ENCODE results near the gene UBQLN3. TPM values are rescaled to one million over a fixed set of nuclear protein-coding genes. Genes with fewer than 3 reads are reported as not detected.

UBQLN3 gene
- total RNA-seq, 2 experiments from 2014 or later, result not detected

DNA sequence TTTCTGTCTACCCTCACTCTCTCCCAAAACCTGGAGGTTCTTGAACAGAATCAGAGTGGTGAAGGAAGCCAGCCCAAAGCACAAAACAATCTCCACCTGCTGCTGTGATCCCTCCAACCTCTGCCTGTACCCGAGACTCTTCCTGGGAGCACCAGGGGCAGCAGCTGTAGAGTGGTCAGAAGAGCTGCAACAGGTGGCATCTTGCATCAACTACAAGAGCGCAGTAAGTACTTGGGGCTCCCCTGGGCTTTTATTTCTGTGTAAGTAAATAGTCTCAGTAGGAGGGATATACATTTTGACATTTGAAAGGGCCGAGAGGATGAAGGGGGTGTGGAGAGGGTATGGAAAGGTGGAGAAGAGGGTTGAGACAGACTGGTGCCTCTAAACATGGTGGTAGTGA lies 15.0 kb upstream of the UBQLN3 start:
- Mint-ChIP-seq H3K36me3 (ENCODE audit: low read depth) (no peaks in the 10 kb centered on the region), H3K9me3 (no peaks in the 10 kb centered on the region), H3K4me1 (no peaks in the 10 kb centered on the region), H3K4me3 (no peak overlapping the region), H3K27me3 (no peaks in the 10 kb centered on the region), H3K27ac (no peak overlapping the region)
- DNase-seq, result no peak
- POLR2A ChIA-PET, result no interaction called here
- CTCF ChIA-PET, result no interaction called here

DNA sequence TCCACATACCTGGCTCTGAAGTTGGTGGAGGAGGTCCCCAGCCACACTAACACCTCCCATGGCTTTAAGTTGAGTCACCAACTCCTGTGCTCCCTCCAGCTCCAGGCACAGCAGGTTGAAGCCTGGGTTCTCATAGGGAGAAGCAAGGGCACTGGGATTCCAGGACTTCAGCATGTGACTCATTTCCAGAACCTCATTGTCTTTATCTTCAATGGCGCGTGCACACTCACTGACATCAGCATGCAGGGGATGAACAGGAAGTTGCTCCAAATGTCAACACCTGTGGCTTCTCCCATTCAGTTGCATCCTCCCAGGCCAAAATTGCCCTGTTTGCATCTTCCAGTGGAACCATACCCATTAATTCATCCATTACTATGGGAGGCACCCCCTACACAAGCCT lies 12.6 kb upstream of the UBQLN3 start:
- no peak for DNase-seq
- H3K27me3 Mint-ChIP-seq, result no peaks in the 10 kb centered on the region
- no peak overlapping the region for H3K27ac Mint-ChIP-seq
- H3K9me3 Mint-ChIP-seq, result no peaks in the 10 kb centered on the region
- CTCF ChIA-PET, result no interaction called here
- no peak overlapping the region for H3K4me3 Mint-ChIP-seq
- H3K36me3 Mint-ChIP-seq (ENCODE audit: low read depth), result no peaks in the 10 kb centered on the region
- POLR2A ChIA-PET, result no interaction called here
- H3K4me1 Mint-ChIP-seq, result no peaks in the 10 kb centered on the region

DNA sequence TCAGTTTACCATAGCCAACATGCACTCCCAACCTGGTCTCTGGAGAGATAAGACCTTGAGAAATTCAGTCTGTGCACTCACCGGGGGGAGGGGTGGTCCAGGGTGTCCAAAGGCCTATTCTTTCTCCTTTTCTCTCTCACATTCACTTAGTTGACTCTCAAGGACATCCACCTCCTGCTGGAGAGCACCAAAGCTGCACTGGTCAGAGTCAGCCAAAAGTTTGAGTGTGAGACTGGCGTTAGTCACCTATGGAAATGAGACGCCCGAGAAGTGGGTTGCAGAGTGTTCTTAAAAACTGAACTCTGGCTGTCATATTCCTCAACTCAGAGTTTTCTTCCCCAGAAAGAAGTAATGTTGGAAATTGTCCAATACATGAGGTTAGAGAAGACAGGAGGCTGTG lies 11.8 kb upstream of the UBQLN3 start:
- Mint-ChIP-seq H3K27ac (no peak overlapping the region), H3K36me3 (ENCODE audit: low read depth) (no peaks in the 10 kb centered on the region), H3K4me3 (no peak overlapping the region), H3K9me3 (no peaks in the 10 kb centered on the region), H3K4me1 (no peaks in the 10 kb centered on the region), H3K27me3 (no peaks in the 10 kb centered on the region)
- ChIA-PET POLR2A (no interaction called here), CTCF (interaction anchor here (0.7 kb wide), 1 partner anchor 66 kb away, joined by 4 read pairs; no protein-coding TSS in a partner anchor)
- DNase-seq, result no peak

DNA sequence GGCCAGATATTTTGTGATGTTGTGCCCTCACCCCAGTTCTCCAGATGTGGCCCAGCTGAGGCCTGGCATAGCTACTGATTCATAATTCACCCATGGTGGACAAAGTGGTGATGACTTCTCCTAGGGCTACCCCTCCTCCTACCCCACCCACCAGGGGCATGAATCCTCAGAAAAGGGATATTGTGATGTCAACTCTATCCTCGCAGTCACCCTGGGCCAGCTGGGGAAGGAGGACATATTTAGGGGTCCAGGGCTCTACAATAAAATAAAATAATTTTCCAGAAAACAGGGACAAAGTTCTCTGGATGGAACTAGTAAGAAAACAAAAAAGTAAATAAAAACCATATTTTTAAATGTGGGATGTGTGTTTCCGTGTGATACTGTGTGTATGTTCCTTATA lies 6.8 kb upstream of the UBQLN3 start, which contains the start of gene UBQLNL:
Gene UBQLNL (minus strand): TSS at position 101 of the 400 bp plus-strand sequence. CDS start 258 bp downstream, outside the sequence.
- no peak within 1 kb of the TSS for H3K4me3 Mint-ChIP-seq
- ChIA-PET CTCF (interaction anchor here (1.0 to 2.3 kb wide), 2 partner anchors 9 to 11 kb away, joined by 3 to 6 read pairs; no protein-coding TSS in a partner anchor), POLR2A (no interaction called here)
- DNase-seq, result no peak
- no peaks in the 10 kb centered on the region for H3K36me3 Mint-ChIP-seq (ENCODE audit: low read depth)
- no peaks in the 10 kb centered on the region for H3K4me1 Mint-ChIP-seq
- no peaks in the 10 kb centered on the region for H3K27me3 Mint-ChIP-seq
- no peak within 1 kb of the TSS for H3K27ac Mint-ChIP-seq
- H3K9me3 Mint-ChIP-seq, result no peaks in the 10 kb centered on the region

GRCh38 chr11:5514841-5515240 lies 5.1 kb upstream of the UBQLN3 start:
- Mint-ChIP-seq H3K4me1 (no peaks in the 10 kb centered on the region), H3K27ac (no peak overlapping the region), H3K27me3 (peaks cover 5% of the 10 kb centered on the region), H3K9me3 (no peaks in the 10 kb centered on the region), H3K36me3 (ENCODE audit: low read depth) (no peaks in the 10 kb centered on the region), H3K4me3 (no peak overlapping the region)
- CTCF ChIA-PET, result interaction anchor here (2.3 kb wide), 1 partner anchor 9 kb away, joined by 6 read pairs; no protein-coding TSS in a partner anchor
- POLR2A ChIA-PET, result no interaction called here
- no peak for DNase-seq

DNA sequence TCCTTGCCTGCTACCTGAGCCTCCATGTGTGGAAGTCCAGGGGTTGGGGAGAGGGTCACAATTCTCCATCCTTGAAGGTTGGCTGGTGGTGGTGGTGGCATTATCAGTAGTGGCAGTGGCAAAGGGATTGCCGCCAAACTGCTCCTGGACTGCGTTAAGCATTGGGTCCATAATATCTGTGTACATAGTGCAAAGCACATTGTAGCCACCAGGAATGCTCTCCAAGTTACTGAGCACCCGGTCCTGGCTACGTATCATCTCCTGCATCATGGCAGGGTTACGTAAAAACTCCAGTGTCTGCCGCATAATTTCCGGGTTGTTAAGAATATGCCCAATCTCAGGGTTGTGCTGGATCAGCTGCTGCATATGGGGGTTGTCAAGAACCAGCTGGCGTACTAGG lies 1.2 kb downstream of the UBQLN3 start:
- no peak for DNase-seq
- no peak overlapping the region for H3K27ac Mint-ChIP-seq
- ChIA-PET CTCF (no interaction called here), POLR2A (no interaction called here)
- H3K36me3 Mint-ChIP-seq (ENCODE audit: low read depth), result no peaks in the 10 kb centered on the region
- peaks cover 5% of the 10 kb centered on the region for H3K27me3 Mint-ChIP-seq
- no peaks in the 10 kb centered on the region for H3K9me3 Mint-ChIP-seq
- H3K4me1 Mint-ChIP-seq, result no peaks in the 10 kb centered on the region
- no peak overlapping the region for H3K4me3 Mint-ChIP-seq

DNA sequence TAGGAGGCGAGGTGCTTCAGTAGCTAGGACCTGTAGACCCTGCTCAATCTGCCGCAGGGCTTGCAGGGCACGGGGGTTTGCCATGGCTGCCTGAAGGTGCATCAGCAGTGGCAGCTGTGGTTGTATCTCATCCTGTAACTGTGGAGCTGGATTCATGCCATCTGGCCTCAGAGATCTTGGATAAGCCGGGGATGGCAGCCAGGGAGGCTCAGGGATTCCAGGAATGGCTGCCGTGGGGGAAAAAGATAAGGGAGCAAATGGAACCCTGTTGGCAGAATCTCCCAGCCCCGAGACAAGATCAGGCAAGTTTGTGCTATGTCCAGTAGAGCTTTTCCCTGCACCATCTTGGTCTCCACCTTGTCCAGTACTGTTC lies 1.8 kb downstream of the UBQLN3 start:
- POLR2A ChIA-PET, result no interaction called here

GRCh38 chr11:5507177-5507932 lies 2.4 kb downstream of the UBQLN3 start:
- Mint-ChIP-seq H3K36me3 (ENCODE audit: low read depth) (no peaks in the 10 kb centered on the region), H3K27me3 (peaks cover 5% of the 10 kb centered on the region), H3K4me3 (no peak overlapping the region), H3K27ac (no peak overlapping the region), H3K4me1 (no peaks in the 10 kb centered on the region), H3K9me3 (no peaks in the 10 kb centered on the region)
- DNase-seq, result no peak
- CTCF ChIA-PET, result interaction anchor here (0.7 kb wide), 1 partner anchor 9 kb away, joined by 3 read pairs; the partner anchor contains the start of gene UBQLNL
- POLR2A ChIA-PET, result no interaction called here

More for the DNA sequence above, 1.8 kb downstream of the UBQLN3 start:
- no peaks in the 10 kb centered on the region for H3K36me3 Mint-ChIP-seq (ENCODE audit: low read depth)
- CTCF ChIA-PET, result interaction anchor here (0.7 kb wide), 1 partner anchor 9 kb away, joined by 3 read pairs; the partner anchor contains the start of gene UBQLNL
- DNase-seq, result no peak
- H3K4me3 Mint-ChIP-seq, result no peak overlapping the region
- H3K4me1 Mint-ChIP-seq, result no peaks in the 10 kb centered on the region
- peaks cover 5% of the 10 kb centered on the region for H3K27me3 Mint-ChIP-seq
- no peaks in the 10 kb centered on the region for H3K9me3 Mint-ChIP-seq
- no peak overlapping the region for H3K27ac Mint-ChIP-seq

GRCh38 chr11:5505363-5506048 lies 4.3 kb downstream of the UBQLN3 start:
- H3K27me3 Mint-ChIP-seq, result peaks cover 4% of the 10 kb centered on the region
- no peaks in the 10 kb centered on the region for H3K9me3 Mint-ChIP-seq
- no peaks in the 10 kb centered on the region for H3K36me3 Mint-ChIP-seq (ENCODE audit: low read depth)
- CTCF ChIA-PET, result interaction anchor here (2.4 kb wide), 1 partner anchor 10 kb away, joined by 6 read pairs; the partner anchor contains the start of gene UBQLNL
- POLR2A ChIA-PET, result no interaction called here
- DNase-seq, result no peak
- H3K27ac Mint-ChIP-seq, result no peak overlapping the region
- H3K4me3 Mint-ChIP-seq, result no peak overlapping the region
- H3K4me1 Mint-ChIP-seq, result no peaks in the 10 kb centered on the region

DNA sequence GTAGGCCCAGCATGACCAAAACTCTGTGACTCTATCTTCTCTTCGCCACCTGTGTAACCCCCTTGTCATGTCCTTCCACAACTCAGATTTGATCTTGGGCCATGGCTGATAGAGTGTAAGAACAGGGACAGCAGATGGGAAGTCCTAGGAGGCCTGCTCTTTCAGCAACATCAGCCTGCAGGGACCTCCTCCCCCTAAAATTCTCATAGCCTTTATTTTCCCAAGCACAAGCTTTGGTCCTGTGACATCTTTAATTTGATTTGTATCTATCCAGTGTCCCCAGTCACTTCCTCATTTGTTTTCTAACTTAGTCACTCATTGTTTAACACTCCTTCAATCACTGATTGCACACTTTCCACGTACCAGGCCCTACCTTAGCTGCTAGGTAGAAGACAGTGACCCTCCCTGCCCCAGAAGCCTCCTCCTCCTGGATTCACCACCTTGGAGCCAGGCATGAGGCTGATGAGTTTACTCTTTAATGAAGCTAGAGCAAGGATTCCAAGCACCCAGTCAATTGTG lies 5.3 kb downstream of the UBQLN3 start:
- Mint-ChIP-seq H3K4me3 (no peak overlapping the region), H3K27ac (no peak overlapping the region), H3K36me3 (ENCODE audit: low read depth) (no peaks in the 10 kb centered on the region), H3K27me3 (peaks cover 4% of the 10 kb centered on the region), H3K4me1 (no peaks in the 10 kb centered on the region), H3K9me3 (no peaks in the 10 kb centered on the region)
- CTCF ChIA-PET, result interaction anchor here (2.4 kb wide), 1 partner anchor 11 kb away, joined by 6 read pairs; the partner anchor contains the start of gene UBQLNL
- POLR2A ChIA-PET, result interaction anchor here (0.6 kb wide), 1 partner anchor 33 kb away, joined by 5 read pairs; no protein-coding TSS in a partner anchor
- no peak for DNase-seq

DNA sequence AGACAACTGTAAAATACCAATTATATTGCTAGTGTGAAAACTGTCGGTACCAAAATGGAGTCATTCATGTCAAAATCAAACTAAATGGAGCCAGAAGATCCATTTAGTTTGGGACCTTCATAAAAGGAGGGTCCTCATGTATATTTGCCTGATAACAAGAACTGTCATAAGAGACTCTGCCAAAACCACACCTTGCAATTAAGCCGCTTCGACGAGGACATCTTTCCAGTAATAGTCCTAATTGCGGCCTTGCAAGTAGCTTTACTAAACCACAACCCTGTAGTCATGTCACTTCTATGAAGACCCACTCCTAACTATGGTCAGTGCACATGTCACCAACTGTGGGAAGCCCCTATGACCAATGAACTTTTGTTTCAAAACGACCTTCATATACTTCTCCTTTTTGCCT lies 9.4 kb downstream of the UBQLN3 start:
- Mint-ChIP-seq H3K27me3 (peaks cover 5% of the 10 kb centered on the region), H3K9me3 (no peaks in the 10 kb centered on the region), H3K36me3 (ENCODE audit: low read depth) (no peaks in the 10 kb centered on the region), H3K27ac (no peak overlapping the region), H3K4me1 (no peaks in the 10 kb centered on the region), H3K4me3 (no peak overlapping the region)
- ChIA-PET POLR2A (no interaction called here), CTCF (no interaction called here)
- DNase-seq, result no peak

- POLR2A ChIA-PET, result no interaction called here
- H3K9me3 Mint-ChIP-seq, result no peaks in the 10 kb centered on the region
- no peak overlapping the region for H3K27ac Mint-ChIP-seq
- no peak for DNase-seq
- H3K4me1 Mint-ChIP-seq, result no peaks in the 10 kb centered on the region
- H3K36me3 Mint-ChIP-seq (ENCODE audit: low read depth), result no peaks in the 10 kb centered on the region
- CTCF ChIA-PET, result no interaction called here
- H3K27me3 Mint-ChIP-seq, result peaks cover 6% of the 10 kb centered on the region
- H3K4me3 Mint-ChIP-seq, result no peak overlapping the region
Measured at GRCh38 chr11:5499671-5500070, 10.1 kb downstream of the UBQLN3 start.
